G401 (cell line): Measurements from ENCODE around the gene CYP21A2. TPM values are rescaled to one million over a fixed set of nuclear protein-coding genes. Genes with fewer than 3 reads are reported as not detected.
"Not testable (repeated sequence)": the region's sequence is repeated elsewhere in the genome, so short reads cannot be mapped to it uniquely, and the experiment has no call there.

Experiments
- DNase-seq: peaks from one replicate; pipeline ENCODE4 v3.0.0-alpha.2; 2015; ENCODE audit warnings: low spot score
- in situ Hi-C: cut with HindIII; loops from 2 replicates; pipeline ENCODE4 v1.10.0; 2016; ENCODE audit warnings: low sequenced_read_pairs, mixed read lengths
- total RNA-seq: library from RNA; depleted of rRNA; stranded (reverse); fragments of >200 nt; shearing (Covaris generic); gene quantifications from 2 replicates; pipeline ENCODE4 v1.2.3, GENCODE V29; 2014

Gene CYP21A2
- total RNA-seq, 1 experiment from 2014 or later: not detected

DNA sequence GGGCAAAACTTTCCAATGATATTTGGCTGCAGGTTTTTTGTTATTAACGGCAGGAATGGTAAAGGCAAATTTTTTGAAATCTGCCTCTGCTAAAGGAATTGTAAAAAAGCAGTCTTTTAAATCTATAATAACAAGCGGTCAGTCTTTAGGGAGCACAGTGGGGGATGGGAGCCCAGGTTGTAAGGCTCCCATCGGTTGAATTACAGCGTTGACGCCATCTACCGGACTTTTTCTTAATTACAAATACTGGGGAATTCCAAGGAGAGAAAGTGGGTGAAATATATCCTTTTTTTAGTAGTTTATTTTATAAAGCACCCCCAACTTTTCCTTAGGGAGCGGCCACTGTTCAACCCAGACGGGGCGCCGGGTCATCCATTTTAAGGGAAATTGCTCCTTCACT, 16.1 kb upstream of the CYP21A2 start:
- DNase-seq, in situ Hi-C loops: not testable (repeated sequence)

DNA sequence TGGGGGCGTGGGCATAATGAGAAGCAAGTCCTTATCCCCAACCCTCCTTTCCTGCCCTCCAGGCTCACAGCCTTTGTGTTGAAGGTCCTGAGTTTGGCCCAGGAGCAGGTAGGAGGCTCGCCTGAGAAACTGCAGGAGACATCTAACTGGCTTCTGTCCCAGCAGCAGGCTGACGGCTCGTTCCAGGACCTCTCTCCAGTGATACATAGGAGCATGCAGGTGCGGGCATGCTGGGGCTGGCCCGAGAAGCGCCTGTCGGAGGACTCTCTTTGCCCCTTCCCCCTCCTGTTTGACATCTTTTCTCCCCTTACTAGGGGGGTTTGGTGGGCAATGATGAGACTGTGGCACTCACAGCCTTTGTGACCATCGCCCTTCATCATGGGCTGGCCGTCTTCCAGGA, 9.6 kb upstream of the CYP21A2 start:
- in situ Hi-C loops, DNase-seq: not testable (repeated sequence)

DNA sequence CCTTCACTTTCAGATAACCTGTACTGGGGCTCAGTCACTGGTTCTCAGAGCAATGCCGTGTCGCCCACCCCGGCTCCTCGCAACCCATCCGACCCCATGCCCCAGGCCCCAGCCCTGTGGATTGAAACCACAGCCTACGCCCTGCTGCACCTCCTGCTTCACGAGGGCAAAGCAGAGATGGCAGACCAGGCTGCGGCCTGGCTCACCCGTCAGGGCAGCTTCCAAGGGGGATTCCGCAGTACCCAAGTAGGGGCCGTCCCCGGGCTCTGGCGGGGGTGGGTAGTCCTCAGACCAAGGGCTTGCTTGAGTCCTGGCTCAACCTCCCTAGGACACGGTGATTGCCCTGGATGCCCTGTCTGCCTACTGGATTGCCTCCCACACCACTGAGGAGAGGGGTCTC, 8.7 kb upstream of the CYP21A2 start:
- DNase-seq, in situ Hi-C loops: not testable (repeated sequence)

DNA sequence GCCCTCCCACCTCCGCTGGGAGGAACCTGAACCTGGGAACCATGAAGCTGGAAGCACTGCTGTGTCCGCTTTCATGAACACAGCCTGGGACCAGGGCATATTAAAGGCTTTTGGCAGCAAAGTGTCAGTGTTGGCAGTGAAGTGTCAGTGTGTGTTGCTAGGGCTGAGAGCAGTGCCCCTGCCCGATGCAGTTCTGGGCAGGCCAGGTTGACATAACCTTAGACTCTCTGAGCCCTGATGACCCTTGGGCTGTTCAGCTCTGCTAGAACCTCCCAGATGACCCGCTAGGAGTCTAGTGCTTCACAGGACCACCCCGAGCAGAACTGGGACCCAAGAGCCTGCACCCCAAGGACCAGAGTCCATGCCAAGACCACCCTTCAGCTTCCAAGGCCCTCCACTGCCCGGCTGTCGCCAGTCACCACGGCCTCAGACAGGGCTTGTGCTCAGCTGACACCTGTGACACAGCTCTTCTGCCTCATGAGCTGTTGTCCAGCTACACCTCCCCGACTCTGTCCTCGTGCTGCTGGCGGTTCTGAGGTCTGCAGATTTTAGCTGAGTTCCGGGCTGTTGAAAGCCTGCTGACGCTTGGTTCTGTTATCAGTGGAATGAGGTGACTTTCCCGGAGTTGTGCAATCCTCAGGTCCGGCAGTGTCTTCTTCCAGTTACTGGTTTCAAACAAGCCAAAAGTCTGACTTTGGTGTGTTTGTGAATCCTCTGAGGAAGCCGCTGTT, 2.8 kb upstream of the CYP21A2 start:
- in situ Hi-C loops, DNase-seq: not testable (repeated sequence)

DNA sequence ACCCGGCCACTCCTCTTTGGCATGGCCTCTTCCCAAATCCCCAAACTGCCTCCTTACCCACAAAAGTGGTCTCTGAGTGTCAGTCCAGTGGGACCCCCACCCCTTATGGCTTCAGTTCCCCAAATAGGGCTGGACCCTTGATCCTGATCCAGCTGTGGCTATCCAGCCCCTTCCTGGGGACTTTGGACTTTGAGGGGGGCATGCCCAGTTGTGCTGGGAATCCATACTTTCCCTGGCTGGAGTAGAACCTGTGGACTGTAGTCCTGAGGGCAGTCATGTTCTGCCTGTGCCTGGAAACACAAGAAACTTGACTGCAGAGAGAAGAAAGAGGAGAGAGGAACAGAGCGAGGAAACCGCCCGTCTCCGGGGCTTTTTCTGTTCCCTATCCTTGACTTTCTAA, 1.1 kb upstream of the CYP21A2 start:
- DNase-seq, in situ Hi-C loops: not testable (repeated sequence)

DNA sequence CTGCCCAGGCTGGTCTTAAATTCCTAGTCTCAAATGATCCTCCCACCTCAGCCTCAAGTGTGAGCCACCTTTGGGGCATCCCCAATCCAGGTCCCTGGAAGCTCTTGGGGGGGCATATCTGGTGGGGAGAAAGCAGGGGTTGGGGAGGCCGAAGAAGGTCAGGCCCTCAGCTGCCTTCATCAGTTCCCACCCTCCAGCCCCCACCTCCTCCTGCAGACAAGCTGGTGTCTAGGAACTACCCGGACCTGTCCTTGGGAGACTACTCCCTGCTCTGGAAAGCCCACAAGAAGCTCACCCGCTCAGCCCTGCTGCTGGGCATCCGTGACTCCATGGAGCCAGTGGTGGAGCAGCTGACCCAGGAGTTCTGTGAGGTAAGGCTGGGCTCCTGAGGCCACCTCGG, 663 bp downstream of the CYP21A2 start:
- in situ Hi-C loops, DNase-seq: not testable (repeated sequence)

DNA sequence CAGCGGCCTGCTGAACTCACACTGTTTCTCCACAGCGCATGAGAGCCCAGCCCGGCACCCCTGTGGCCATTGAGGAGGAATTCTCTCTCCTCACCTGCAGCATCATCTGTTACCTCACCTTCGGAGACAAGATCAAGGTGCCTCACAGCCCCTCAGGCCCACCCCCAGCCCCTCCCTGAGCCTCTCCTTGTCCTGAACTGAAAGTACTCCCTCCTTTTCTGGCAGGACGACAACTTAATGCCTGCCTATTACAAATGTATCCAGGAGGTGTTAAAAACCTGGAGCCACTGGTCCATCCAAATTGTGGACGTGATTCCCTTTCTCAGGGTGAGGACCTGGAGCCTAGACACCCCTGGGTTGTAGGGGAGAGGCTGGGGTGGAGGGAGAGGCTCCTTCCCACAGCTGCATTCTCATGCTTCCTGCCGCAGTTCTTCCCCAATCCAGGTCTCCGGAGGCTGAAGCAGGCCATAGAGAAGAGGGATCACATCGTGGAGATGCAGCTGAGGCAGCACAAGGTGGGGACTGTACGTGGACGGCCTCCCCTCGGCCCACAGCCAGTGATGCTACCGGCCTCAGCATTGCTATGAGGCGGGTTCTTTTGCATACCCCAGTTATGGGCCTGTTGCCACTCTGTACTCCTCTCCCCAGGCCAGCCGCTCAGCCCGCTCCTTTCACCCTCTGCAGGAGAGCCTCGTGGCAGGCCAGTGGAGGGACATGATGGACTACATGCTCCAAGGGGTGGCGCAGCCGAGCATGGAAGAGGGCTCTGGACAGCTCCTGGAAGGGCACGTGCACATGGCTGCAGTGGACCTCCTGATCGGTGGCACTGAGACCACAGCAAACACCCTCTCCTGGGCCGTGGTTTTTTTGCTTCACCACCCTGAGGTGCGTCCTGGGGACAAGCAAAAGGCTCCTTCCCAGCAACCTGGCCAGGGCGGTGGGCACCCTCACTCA, 1.4 kb downstream of the CYP21A2 start:
- in situ Hi-C loops, DNase-seq: not testable (repeated sequence)

DNA sequence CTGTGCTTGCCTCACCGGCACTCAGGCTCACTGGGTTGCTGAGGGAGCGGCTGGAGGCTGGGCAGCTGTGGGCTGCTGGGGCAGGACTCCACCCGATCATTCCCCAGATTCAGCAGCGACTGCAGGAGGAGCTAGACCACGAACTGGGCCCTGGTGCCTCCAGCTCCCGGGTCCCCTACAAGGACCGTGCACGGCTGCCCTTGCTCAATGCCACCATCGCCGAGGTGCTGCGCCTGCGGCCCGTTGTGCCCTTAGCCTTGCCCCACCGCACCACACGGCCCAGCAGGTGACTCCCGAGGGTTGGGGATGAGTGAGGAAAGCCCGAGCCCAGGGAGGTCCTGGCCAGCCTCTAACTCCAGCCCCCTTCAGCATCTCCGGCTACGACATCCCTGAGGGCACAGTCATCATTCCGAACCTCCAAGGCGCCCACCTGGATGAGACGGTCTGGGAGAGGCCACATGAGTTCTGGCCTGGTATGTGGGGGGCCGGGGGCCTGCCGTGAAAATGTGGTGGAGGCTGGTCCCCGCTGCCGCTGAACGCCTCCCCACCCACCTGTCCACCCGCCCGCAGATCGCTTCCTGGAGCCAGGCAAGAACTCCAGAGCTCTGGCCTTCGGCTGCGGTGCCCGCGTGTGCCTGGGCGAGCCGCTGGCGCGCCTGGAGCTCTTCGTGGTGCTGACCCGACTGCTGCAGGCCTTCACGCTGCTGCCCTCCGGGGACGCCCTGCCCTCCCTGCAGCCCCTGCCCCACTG, 2.3 kb downstream of the CYP21A2 start:
- DNase-seq, in situ Hi-C loops: not testable (repeated sequence)

DNA sequence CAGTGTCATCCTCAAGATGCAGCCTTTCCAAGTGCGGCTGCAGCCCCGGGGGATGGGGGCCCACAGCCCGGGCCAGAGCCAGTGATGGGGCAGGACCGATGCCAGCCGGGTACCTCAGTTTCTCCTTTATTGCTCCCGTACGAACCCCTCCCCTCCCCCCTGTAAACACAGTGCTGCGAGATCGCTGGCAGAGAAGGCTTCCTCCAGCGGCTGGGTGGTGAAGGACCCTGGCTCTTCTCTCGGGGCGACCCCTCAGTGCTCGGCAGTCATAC, 2.8 kb downstream of the CYP21A2 start:
- DNase-seq, in situ Hi-C loops: not testable (repeated sequence)

DNA sequence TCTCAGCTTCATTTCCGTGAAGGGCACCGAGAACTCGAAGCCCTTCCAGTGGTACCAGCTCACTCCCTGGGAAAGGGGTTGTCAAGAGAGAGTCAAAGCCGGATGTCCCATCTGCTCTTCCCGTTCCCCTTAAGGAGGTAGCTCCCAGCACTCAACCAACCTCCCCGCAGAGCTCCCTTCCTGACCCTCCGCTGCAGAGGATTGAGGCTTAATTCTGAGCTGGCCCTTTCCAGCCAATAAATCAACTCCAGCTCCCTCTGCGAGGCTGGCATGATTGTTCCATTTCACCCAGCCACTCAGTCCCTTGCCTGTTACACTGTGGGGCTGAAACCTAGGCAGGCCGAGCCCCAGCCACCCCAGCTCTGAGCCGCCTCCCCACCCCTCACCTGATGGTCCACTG, 3.2 kb downstream of the CYP21A2 start:
- in situ Hi-C loops, DNase-seq: not testable (repeated sequence)

DNA sequence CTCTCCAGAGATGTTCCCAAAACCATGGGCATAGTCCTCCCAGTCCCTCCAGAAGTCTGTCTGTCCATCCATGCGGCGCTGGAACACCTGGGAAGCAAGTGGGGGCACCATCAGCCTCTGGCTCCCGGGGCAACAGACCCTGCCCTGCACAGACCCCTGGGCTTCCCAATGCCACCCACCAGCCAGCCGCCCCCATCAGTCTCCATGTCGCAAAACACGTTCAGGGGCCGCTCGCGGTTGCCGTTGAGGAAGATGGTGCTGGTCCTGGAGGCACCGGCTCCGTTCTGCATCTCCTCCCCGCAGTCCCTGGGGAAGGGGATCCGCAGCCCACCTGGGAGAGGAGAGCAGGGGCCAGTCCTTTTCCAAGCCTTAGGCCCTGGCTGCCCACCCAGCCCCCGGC, 4.1 kb downstream of the CYP21A2 start:
- in situ Hi-C loops, DNase-seq: not testable (repeated sequence)

DNA sequence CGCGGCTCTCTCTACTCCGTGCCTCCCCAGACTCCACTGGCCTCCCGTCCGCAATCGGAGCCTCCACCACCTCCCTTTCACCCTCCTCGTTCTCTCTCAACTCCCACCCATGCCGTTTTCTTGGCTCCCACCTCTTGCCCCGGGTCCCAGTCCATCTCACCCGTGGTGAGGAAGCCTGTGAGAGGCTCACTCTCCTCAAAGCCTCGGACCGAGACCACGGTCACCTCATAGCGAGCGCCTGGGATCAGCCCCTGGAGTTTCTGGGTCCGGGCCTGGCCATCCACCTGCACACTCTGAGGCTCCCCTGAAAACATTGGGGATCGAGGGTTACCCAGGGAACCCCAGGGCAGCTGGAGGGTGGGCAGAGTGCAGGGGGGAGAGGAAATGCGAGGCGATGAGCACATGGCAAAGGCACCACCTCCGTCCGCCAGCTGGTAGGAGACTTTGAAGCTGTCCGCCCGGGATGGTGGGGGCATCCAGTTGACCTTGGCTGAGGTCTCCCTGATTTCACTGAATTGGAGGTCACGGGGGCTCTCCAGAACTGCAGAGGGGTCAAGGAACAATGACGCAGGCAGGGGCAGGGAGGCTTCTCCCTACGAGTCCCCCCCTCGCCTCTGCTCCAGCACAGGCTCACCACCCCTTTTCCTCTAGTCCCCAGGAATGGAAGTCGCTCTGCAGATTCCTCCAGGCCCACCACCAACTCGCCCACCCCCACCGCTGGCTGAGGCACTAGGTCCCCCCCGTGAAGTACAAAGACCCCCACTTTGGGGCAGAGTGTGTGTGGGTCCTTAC, 5.6 kb downstream of the CYP21A2 start:
- DNase-seq, in situ Hi-C loops: not testable (repeated sequence)

DNA sequence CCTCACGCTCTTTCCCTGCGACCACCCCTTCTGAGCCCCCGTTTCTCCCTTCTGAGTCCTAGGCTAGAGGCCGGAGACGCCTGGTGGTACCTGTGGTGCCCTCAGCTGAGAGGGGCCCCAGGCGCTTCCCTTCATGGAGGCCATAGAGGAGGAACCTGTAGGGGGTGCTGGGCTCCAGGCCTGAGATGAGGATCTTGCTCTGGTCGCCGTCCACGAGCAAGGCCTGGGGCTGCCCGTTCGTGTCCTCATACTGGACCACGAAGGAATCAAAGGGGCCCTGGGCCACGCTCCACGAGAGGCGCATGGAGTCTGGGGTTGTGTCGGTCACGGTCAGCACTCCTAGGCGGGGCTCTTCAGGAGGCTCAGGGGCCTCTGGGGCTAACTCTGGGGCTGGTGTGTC, 6.7 kb downstream of the CYP21A2 start:
- in situ Hi-C loops: not testable (repeated sequence)

DNA sequence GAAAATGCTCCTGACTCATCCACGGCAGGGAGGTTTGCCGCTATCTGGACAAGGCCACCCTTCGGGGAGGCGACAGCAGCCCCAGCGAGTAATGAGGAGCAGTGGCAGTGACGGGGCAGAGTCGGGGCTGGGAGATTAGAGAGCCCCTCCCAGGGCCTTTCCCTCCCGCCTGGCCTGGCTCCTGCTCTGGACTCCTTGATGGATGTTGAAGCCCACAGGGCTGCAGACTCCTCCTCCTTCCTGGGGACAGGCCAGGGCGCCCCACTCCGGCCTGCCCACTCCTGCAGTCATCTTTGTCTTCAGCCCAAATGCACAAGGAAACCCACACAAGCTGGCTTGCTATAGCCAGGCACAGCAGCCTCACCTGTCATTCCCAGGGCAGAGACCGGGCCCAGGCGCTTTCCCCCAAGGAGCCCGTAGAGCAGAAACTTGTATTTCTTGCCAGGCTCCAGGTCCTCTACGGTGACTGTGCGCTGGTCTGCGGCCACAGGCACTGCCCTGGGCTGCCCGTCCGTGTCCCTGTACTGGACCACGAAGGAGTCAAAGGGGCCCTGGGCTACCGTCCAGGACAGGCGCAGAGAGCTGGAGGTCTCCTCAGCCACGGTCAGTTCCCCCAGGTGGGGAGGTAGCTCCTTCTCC, 7.7 kb downstream of the CYP21A2 start:
- no peak for DNase-seq
- in situ Hi-C loops: no loop called here

More for the DNA sequence above, 6.7 kb downstream of the CYP21A2 start:
- DNase-seq: not testable (repeated sequence)

DNA sequence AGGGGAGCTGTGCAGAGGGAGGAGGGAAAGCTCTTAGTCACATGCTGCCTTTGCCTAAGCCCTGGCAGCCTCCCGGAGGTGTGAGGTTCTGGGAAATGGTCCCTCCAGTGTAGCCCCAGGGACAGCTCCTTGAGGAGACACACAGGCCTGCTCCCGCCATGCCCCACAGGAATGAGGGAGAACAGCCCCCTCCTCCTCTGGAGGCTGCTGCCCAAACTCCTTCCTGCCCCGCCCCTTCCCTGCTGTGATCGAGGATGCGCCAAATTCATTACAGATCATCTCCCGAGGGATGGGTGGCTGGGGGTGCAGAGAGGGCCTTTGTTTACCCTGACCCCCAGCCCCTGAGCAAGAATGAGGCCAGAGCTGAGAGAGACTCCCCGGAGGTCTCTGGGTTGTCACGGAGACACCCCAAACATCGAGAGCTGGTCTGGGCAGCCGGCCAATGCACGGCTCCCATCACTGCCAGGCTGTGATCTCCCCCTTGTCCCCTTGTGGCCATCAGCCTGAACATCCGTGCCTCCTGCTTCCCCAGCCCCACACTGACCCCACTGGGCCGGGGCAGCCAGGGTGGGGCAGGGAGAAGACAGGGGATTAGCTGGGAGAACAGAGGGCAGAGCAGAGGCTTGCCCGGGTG, 8.4 kb downstream of the CYP21A2 start:
- DNase-seq: no peak
- in situ Hi-C loops: no loop called here

DNA sequence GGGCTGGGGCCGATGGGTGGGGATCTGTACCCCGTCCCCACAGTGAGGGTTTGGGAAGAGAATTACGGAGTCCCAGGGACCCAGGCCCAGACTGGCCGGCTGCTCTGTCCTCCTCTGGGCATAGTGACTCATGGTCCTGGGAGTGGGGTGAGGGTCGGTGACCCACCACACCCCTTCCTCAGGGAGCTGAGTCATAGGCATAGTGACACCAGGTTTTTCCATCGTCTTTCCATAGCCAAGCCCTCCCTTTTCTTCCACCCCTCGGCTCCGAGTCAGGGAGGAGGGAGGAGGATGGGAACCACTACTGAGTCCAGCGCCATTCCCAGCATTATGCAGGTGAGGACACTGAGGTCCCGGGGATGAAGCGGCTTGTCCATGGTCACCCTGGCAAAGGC, 8.9 kb downstream of the CYP21A2 start:
- DNase-seq: no peak
- in situ Hi-C loops: no loop called here

DNA sequence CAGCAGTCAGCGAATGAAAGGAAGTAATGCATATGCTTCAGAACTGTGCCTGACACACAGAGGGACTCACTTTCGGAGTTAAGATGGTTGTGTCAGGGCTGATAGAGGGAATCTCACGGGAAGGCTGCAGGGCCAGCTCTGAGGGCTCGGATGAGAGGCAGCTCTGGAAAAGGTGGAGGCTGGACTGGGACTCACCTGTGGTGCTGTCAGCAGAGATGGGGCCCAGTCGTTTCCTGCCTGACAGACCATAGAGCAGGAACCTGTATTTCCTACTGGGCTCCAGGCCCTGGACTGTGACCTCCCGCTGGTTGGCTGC, 9.3 kb downstream of the CYP21A2 start:
- in situ Hi-C loops: no loop called here
- DNase-seq: no peak
